ENCODE data around the gene TMEM54.

GRCh38 chr1:32858791-32859190 is 42.4 kb downstream of the TMEM54 start:
- TF ChIP-seq CTCF (IDR thresholded peaks at IDR 0.05) (no peak), EP300 (IDR thresholded peaks at IDR 0.05; ENCODE audit: low read depth) (no peak)

Measured in transverse colon (tissue), 3 donors.